HG02943 (cell line): ENCODE measurements around the gene SMIM33.
"Not testable (repeated sequence)": the region's sequence is repeated elsewhere in the genome, so short reads cannot be mapped to it uniquely, and the experiment has no call there.

Experiments used
- ATAC-seq: cut with Tn5 transposase; IDR thresholded peaks from one replicate; pipeline ENCODE4 v1.9.1; 2021; ENCODE audit warnings: mild to moderate bottlenecking, low read depth, moderate library complexity; ENCODE audit not compliant: unreplicated experiment

The SMIM33 gene

GRCh38 chr5:139470821-139471300 lies at the start of gene SMIM33:
Gene SMIM33, plus strand, starts transcription at chr5:139471004. Its CDS starts 118 bp downstream, at chr5:139471122.
- ATAC-seq: no peak

- ATAC-seq: no peak
Measured at GRCh38 chr5:139422307-139422893, 48.4 kb upstream of the SMIM33 start.

GRCh38 chr5:139425497-139425896 lies 45.3 kb upstream of the SMIM33 start:
- no peak for ATAC-seq

GRCh38 chr5:139426203-139426885 lies 44.5 kb upstream of the SMIM33 start:
- no peak for ATAC-seq

- ATAC-seq: no peak
Measured at GRCh38 chr5:139430015-139430414, 40.8 kb upstream of the SMIM33 start.

GRCh38 chr5:139431706-139432105 lies 39.1 kb upstream of the SMIM33 start:
- ATAC-seq: no peak

GRCh38 chr5:139435676-139436075 lies 35.1 kb upstream of the SMIM33 start:
- no peak for ATAC-seq

- no peak for ATAC-seq
Measured at GRCh38 chr5:139438707-139439012, 32.1 kb upstream of the SMIM33 start.

- ATAC-seq: peak; percentile 84
Measured at GRCh38 chr5:139439013-139439903, 31.5 kb upstream of the SMIM33 start, which contains the start of gene DNAJC18. Gene DNAJC18, minus strand, starts transcription at chr5:139439525. Its CDS starts 80 bp downstream, at chr5:139439445.

GRCh38 chr5:139440416-139440815 lies 30.4 kb upstream of the SMIM33 start:
- ATAC-seq: not testable (repeated sequence)

- ATAC-seq: no peak
Measured at GRCh38 chr5:139443831-139444453, 26.9 kb upstream of the SMIM33 start.

- no peak for ATAC-seq
Measured at GRCh38 chr5:139445325-139446170, 25.3 kb upstream of the SMIM33 start.

- no peak for ATAC-seq
Measured at GRCh38 chr5:139446956-139447779, 23.6 kb upstream of the SMIM33 start.

GRCh38 chr5:139451176-139451575 lies 19.6 kb upstream of the SMIM33 start:
- ATAC-seq: no peak

GRCh38 chr5:139451878-139452660 lies 18.7 kb upstream of the SMIM33 start:
- no peak for ATAC-seq

- no peak for ATAC-seq
Measured at GRCh38 chr5:139453683-139454567, 16.9 kb upstream of the SMIM33 start.

- ATAC-seq: no peak
Measured at GRCh38 chr5:139454568-139455290, 16.1 kb upstream of the SMIM33 start.
